ENCODE data around the gene SLFN12. TPM values are rescaled to one million over a fixed set of nuclear protein-coding genes. Genes with fewer than 3 reads are reported as not detected.

SLFN12 gene
- total RNA-seq, 1 experiment from 2014 or later, result 12.7 TPM

DNA sequence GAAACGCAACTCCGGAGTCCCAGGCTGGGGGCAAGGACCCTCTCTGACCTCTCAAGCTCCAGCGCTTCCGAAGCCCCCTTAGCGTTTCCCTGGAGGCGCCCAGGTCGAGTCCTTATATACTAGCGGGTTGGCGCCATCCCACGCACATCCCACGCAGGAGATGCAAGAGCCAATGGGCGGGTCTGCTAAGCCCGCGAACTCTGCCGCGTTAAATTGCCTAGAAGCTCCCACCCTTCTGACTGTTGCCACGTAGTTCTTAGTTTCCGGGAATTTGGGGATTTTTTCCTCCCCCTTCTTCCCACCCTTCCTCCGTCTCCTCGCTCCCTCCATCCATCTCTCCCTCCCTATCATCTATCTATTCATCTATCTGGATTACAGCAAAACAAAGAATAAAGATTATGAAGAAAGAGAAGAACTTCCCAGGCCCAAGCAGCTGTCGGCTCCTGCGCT, 58.7 kb downstream of the SLFN12 start, which contains the start of gene SLFN11:
Gene SLFN11, minus strand, starts transcription at position 88 of the 450 bp plus-strand sequence. CDS start 9,814 bp downstream, outside the sequence.
- POLR2A ChIA-PET, result interaction anchor here (1.7 kb wide), 1 partner anchor 74 kb away, joined by 5 read pairs; the partner anchor contains the start of gene SLFN13
- CTCF ChIA-PET, result interaction anchor here (0.9 to 1.8 kb wide), 4 partner anchors 60 to 166 kb away, joined by 3 to 4 read pairs (median 4); partner anchors contain the start of gene SLFN5
- no peak within 1 kb of the TSS for H3K27ac Mint-ChIP-seq

More for the DNA sequence above, 58.7 kb downstream of the SLFN12 start, which contains the start of gene SLFN11:
- peak within 1 kb of the TSS; percentile 74 for H3K4me3 Mint-ChIP-seq
- peaks cover 13% of the 10 kb centered on the region for H3K9me3 Mint-ChIP-seq
- peaks cover 16% of the 10 kb centered on the region for H3K4me1 Mint-ChIP-seq
- TF ChIP-seq GRHL2 (CRISPR knock-in tag; IDR thresholded peaks at IDR 0.05; ENCODE audit: insufficient replicate concordance, severe bottlenecking) (no peak), SP1 (CRISPR knock-in tag; conservative IDR thresholded peaks at IDR 0.05) (no peak), ZNF425 (CRISPR knock-in tag; conservative IDR thresholded peaks at IDR 0.05) (no peak), HMGA2 (CRISPR knock-in tag; IDR thresholded peaks at IDR 0.05) (no peak), MYBL2 (CRISPR knock-in tag; IDR thresholded peaks at IDR 0.05) (no peak), TEAD4 (CRISPR knock-in tag; IDR thresholded peaks at IDR 0.05) (no peak), ZNF263 (CRISPR knock-in tag; IDR thresholded peaks at IDR 0.05; ENCODE audit: low read depth) (no peak), RELA (CRISPR knock-in tag; IDR thresholded peaks at IDR 0.05; ENCODE audit: borderline replicate concordance) (no peak), IRF2 (CRISPR knock-in tag; IDR thresholded peaks at IDR 0.05; ENCODE audit: borderline replicate concordance, low read depth) (no peak), ZMAT4 (CRISPR knock-in tag; IDR thresholded peaks at IDR 0.05) (no peak), KAT7 (CRISPR knock-in tag; IDR thresholded peaks at IDR 0.05; ENCODE audit: borderline replicate concordance) (no peak), ATF6 (CRISPR knock-in tag; IDR thresholded peaks at IDR 0.05) (no peak), JAZF1 (CRISPR knock-in tag; IDR thresholded peaks at IDR 0.05) (no peak), SOX15 (CRISPR knock-in tag; IDR thresholded peaks at IDR 0.05) (no peak), RORB (CRISPR knock-in tag; IDR thresholded peaks at IDR 0.05) (no peak), SMAD4 (CRISPR knock-in tag; IDR thresholded peaks at IDR 0.05) (no peak), SMAD3 (CRISPR knock-in tag; IDR thresholded peaks at IDR 0.05; ENCODE audit: borderline replicate concordance) (no peak)
- TF ChIP-seq, protein P1, sequence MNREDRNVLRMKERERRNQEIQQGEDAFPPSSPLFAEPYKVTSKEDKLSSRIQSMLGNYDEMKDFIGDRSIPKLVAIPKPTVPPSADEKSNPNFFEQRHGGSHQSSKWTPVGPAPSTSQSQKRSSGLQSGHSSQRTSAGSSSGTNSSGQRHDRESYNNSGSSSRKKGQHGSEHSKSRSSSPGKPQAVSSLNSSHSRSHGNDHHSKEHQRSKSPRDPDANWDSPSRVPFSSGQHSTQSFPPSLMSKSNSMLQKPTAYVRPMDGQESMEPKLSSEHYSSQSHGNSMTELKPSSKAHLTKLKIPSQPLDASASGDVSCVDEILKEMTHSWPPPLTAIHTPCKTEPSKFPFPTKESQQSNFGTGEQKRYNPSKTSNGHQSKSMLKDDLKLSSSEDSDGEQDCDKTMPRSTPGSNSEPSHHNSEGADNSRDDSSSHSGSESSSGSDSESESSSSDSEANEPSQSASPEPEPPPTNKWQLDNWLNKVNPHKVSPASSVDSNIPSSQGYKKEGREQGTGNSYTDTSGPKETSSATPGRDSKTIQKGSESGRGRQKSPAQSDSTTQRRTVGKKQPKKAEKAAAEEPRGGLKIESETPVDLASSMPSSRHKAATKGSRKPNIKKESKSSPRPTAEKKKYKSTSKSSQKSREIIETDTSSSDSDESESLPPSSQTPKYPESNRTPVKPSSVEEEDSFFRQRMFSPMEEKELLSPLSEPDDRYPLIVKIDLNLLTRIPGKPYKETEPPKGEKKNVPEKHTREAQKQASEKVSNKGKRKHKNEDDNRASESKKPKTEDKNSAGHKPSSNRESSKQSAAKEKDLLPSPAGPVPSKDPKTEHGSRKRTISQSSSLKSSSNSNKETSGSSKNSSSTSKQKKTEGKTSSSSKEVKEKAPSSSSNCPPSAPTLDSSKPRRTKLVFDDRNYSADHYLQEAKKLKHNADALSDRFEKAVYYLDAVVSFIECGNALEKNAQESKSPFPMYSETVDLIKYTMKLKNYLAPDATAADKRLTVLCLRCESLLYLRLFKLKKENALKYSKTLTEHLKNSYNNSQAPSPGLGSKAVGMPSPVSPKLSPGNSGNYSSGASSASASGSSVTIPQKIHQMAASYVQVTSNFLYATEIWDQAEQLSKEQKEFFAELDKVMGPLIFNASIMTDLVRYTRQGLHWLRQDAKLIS (CRISPR knock-in tag; IDR thresholded peaks at IDR 0.05; ENCODE audit: borderline replicate concordance), result no peak
- TF ChIP-seq, protein P2, sequence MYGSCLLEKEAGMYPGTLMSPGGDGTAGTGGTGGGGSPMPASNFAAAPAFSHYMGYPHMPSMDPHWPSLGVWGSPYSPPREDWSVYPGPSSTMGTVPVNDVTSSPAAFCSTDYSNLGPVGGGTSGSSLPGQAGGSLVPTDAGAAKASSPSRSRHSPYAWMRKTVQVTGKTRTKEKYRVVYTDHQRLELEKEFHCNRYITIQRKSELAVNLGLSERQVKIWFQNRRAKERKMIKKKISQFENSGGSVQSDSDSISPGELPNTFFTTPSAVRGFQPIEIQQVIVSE (CRISPR knock-in tag; IDR thresholded peaks at IDR 0.05; ENCODE audit: borderline replicate concordance), result no peak
- TF ChIP-seq, protein P3, sequence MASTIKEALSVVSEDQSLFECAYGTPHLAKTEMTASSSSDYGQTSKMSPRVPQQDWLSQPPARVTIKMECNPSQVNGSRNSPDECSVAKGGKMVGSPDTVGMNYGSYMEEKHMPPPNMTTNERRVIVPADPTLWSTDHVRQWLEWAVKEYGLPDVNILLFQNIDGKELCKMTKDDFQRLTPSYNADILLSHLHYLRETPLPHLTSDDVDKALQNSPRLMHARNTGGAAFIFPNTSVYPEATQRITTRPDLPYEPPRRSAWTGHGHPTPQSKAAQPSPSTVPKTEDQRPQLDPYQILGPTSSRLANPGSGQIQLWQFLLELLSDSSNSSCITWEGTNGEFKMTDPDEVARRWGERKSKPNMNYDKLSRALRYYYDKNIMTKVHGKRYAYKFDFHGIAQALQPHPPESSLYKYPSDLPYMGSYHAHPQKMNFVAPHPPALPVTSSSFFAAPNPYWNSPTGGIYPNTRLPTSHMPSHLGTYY (CRISPR knock-in tag; IDR thresholded peaks at IDR 0.05), result no peak
- DNase-seq (ENCODE audit: low spot score), result no peak
- H3K27me3 Mint-ChIP-seq (ENCODE audit: low read depth), result peaks cover 96% of the 10 kb centered on the region
- ATAC-seq, result peak; percentile 38
- H3K36me3 Mint-ChIP-seq, result no peaks in the 10 kb centered on the region
